A549 (cell line): ENCODE data around the gene PTGER1.

ENCODE experiments used
- CBX8 ChIP-seq: fragments of 200-600 bp; sonication (generic); IDR thresholded peaks from 2 replicates; pipeline ENCODE4 v1.6.1; 2016
- CHD2 ChIP-seq: fragments of 150-350 bp; IDR thresholded peaks from 2 replicates; pipeline ENCODE4 v1.6.1; 2014; ENCODE audit warnings: low read length; ENCODE audit not compliant: partially characterized antibody
- FOXS1 ChIP-seq: fragments of 250-450 bp; sonication (Bioruptor Pico); IDR thresholded peaks from 2 replicates; pipeline ENCODE4 v1.5.0; 2020; ENCODE audit warnings: mild to moderate bottlenecking, moderate library complexity
- KDM5A ChIP-seq: fragments of 200-600 bp; sonication (generic); IDR thresholded peaks from 2 replicates; pipeline ENCODE4 v1.6.1; 2016; ENCODE audit warnings: antibody characterized with exemption, mild to moderate bottlenecking
- POLR2A ChIP-seq: IDR thresholded peaks from 2 replicates; pipeline ENCODE4 v1.6.1; 2012; ENCODE audit warnings: mild to moderate bottlenecking, low read length
- REST ChIP-seq: fragments of 200-600 bp; sonication (generic); IDR thresholded peaks from 2 replicates; pipeline ENCODE4 v1.6.1; 2016; ENCODE audit warnings: antibody characterized with exemption, mild to moderate bottlenecking, moderate library complexity
- SMC3 ChIP-seq: fragments of >200 bp; sonication (Bioruptor Twin); formaldehyde crosslinking; IDR thresholded peaks from 3 replicates; pipeline ENCODE4 v1.6.1; 2018; ENCODE audit warnings: inconsistent platforms
- ZFP36 ChIP-seq: fragments of 450-650 bp; IDR thresholded peaks from 2 replicates; pipeline ENCODE4 v1.6.1; 2014; ENCODE audit warnings: borderline replicate concordance; ENCODE audit not compliant: partially characterized antibody
- TF ChIP-seq, protein P1 (sequence below): fragments of >200 bp; sonication (Bioruptor Twin); formaldehyde crosslinking; IDR thresholded peaks from 3 replicates; pipeline ENCODE4 v1.5.1; 2016
- TF ChIP-seq, protein P2 (sequence below): IDR thresholded peaks from 2 replicates; pipeline ENCODE4 v1.6.1; 2012

- no peak for TF ChIP-seq SMC3
- no peak for TF ChIP-seq REST
- TF ChIP-seq, protein P1, sequence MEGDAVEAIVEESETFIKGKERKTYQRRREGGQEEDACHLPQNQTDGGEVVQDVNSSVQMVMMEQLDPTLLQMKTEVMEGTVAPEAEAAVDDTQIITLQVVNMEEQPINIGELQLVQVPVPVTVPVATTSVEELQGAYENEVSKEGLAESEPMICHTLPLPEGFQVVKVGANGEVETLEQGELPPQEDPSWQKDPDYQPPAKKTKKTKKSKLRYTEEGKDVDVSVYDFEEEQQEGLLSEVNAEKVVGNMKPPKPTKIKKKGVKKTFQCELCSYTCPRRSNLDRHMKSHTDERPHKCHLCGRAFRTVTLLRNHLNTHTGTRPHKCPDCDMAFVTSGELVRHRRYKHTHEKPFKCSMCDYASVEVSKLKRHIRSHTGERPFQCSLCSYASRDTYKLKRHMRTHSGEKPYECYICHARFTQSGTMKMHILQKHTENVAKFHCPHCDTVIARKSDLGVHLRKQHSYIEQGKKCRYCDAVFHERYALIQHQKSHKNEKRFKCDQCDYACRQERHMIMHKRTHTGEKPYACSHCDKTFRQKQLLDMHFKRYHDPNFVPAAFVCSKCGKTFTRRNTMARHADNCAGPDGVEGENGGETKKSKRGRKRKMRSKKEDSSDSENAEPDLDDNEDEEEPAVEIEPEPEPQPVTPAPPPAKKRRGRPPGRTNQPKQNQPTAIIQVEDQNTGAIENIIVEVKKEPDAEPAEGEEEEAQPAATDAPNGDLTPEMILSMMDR: no peak
- TF ChIP-seq FOXS1 (CRISPR knock-in tag): no peak
- no peak for TF ChIP-seq CHD2
- TF ChIP-seq KDM5A: no peak
- no peak for TF ChIP-seq ZFP36
- TF ChIP-seq, protein P2, sequence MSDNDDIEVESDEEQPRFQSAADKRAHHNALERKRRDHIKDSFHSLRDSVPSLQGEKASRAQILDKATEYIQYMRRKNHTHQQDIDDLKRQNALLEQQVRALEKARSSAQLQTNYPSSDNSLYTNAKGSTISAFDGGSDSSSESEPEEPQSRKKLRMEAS: no peak
- no peak for TF ChIP-seq POLR2A
- TF ChIP-seq CBX8: no peak
Observed at GRCh38 chr19:14442891-14443631, 32.1 kb downstream of the PTGER1 start.
